Measurements from ENCODE around the gene FRMD1.

FRMD1 gene

GRCh38 chr6:168091381-168092264, 12.6 kb upstream of the FRMD1 start:
- no peak for FAIRE-seq
- no peak for DNase-seq (ENCODE audit: insufficient read length)
- TF ChIP-seq POLR2AphosphoS5 (IDR thresholded peaks at IDR 0.05; ENCODE audit: low read depth, low read length) = no peak

- TF ChIP-seq POLR2A (IDR thresholded peaks at IDR 0.05; ENCODE audit: low read depth, low read length) (no peak), POLR2AphosphoS5 (IDR thresholded peaks at IDR 0.05; ENCODE audit: low read depth, low read length) (no peak), TAF1 (IDR thresholded peaks at IDR 0.05; ENCODE audit: borderline replicate concordance, low read depth, low read length) (no peak)
- DNase-seq (ENCODE audit: insufficient read length) = no peak
- no peak for FAIRE-seq
These were observed 11.7 kb upstream of the FRMD1 start for GRCh38 chr6:168090706-168091105.

DNA sequence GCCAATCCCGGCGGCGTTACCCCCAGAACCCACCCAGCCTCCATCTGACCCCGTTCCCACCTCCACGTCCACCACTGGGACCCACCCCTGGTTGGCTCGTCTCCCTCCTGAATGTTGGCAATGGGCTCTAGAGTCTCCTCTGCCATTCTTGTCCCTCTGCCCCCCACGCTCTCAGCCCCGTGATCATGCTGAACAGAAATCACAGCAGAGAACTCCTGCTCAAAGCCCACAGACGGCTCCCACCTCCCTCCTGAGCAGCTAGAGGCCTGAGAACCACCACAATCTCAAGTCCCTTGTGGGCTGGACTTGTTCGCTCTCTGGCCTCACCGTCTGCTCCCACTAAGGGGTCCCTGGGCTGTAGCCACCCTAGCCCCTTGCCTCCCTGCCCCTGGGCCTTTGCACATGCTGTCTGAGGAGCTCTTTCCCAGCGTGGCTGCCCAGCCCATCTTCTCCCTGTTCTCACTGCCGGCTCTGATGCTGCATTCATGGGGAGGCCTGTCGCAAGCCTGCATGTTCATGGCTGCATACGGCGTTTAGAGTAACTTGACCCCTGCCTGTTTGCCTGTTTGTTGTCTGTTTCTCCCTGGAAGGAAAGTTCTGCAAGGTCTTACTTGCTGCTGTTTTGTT, 11.2 kb upstream of the FRMD1 start:
- no peak for TF ChIP-seq POLR2A (IDR thresholded peaks at IDR 0.05; ENCODE audit: low read depth, low read length)
- no peak for TF ChIP-seq TAF1 (IDR thresholded peaks at IDR 0.05; ENCODE audit: borderline replicate concordance, low read depth, low read length)
- no peak for TF ChIP-seq POLR2AphosphoS5 (IDR thresholded peaks at IDR 0.05; ENCODE audit: low read depth, low read length)
- FAIRE-seq = no peak
- DNase-seq (ENCODE audit: insufficient read length) = no peak

GRCh38 chr6:168089186-168090063, 10.4 kb upstream of the FRMD1 start:
- TF ChIP-seq TAF1 (IDR thresholded peaks at IDR 0.05; ENCODE audit: borderline replicate concordance, low read depth, low read length) (no peak), POLR2A (IDR thresholded peaks at IDR 0.05; ENCODE audit: low read depth, low read length) (no peak), POLR2AphosphoS5 (IDR thresholded peaks at IDR 0.05; ENCODE audit: low read depth, low read length) (no peak)
- DNase-seq (ENCODE audit: insufficient read length) (no peak), FAIRE-seq (no peak)

DNA sequence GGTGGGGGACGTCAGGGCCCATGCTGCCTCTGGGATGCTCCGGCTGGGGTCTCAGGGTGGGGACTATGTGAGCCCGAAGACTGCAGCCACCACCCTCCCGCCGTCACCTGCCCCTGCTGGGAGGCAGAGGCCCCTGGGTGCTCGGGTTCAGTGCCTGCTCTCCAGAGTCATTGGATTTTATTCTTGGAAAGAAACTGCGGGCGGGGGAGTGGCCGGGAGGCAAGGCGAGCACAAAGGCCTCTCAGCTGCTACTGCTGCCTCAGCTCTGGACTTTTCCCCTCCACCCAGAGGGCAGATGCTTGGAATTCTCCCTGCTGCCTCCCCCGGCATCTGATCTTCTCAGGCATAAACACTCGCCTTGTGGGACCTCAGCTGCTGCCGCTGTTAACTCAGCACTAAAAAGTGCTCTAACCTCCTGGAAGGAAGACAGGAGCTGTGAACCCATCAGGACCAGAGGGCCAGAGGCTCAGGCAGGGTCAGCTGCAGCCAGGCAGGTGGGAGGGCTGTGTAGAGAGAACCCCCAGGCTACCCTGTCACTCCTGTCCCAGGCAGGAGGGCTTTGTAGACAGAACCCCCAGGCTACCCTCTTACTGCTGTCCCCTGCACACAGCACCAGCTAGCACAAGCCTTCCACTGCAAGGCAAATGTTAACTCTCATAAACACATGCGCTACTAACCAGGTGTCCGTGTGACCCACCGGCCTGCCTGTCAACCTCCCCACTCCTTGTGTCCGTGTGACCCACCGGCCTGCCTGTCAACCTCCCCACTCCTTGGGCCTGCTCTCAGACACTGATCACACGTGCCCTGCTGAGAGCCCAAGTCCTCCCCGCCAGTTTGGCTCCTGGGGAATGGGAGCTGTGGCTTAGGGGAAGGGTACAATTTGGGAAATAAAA, 9.4 kb upstream of the FRMD1 start:
- no peak for DNase-seq (ENCODE audit: insufficient read length)
- TF ChIP-seq TAF1 (IDR thresholded peaks at IDR 0.05; ENCODE audit: borderline replicate concordance, low read depth, low read length) (no peak), POLR2AphosphoS5 (IDR thresholded peaks at IDR 0.05; ENCODE audit: low read depth, low read length) (no peak), POLR2A (IDR thresholded peaks at IDR 0.05; ENCODE audit: low read depth, low read length) (no peak)
- no peak for FAIRE-seq

GRCh38 chr6:168087436-168088160, 8.6 kb upstream of the FRMD1 start:
- TF ChIP-seq TAF1 (IDR thresholded peaks at IDR 0.05; ENCODE audit: borderline replicate concordance, low read depth, low read length) (no peak), POLR2AphosphoS5 (IDR thresholded peaks at IDR 0.05; ENCODE audit: low read depth, low read length) (no peak), POLR2A (IDR thresholded peaks at IDR 0.05; ENCODE audit: low read depth, low read length) (no peak)
- no peak for FAIRE-seq
- DNase-seq (ENCODE audit: insufficient read length) = no peak

DNA sequence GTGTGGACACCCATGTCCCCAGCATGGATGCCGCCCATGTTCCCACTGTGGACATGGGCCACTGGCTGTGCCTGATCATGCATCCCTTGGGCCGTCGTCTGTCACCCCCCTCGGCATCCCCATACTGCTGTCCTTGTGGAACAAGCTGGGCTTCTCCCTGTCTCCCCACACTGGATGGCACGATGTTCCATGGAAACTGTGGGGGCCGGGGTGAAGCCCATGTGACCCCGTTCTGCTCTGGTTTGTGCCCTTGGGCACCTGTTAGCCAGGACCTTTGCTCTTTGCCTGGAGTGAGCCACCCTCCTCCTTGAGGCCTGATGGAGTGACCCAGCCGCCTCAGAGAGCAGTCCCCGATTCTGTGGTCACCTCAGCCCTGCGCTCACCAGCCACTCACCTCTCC, 7.6 kb upstream of the FRMD1 start:
- TF ChIP-seq TAF1 (IDR thresholded peaks at IDR 0.05; ENCODE audit: borderline replicate concordance, low read depth, low read length) (no peak), POLR2A (IDR thresholded peaks at IDR 0.05; ENCODE audit: low read depth, low read length) (no peak), POLR2AphosphoS5 (IDR thresholded peaks at IDR 0.05; ENCODE audit: low read depth, low read length) (no peak)
- FAIRE-seq = no peak

GRCh38 chr6:168086066-168086465, 7.1 kb upstream of the FRMD1 start:
- DNase-seq (ENCODE audit: insufficient read length) (no peak), FAIRE-seq (no peak)
- no peak for TF ChIP-seq POLR2A (IDR thresholded peaks at IDR 0.05; ENCODE audit: low read depth, low read length)
- TF ChIP-seq POLR2AphosphoS5 (IDR thresholded peaks at IDR 0.05; ENCODE audit: low read depth, low read length) = no peak
- TF ChIP-seq TAF1 (IDR thresholded peaks at IDR 0.05; ENCODE audit: borderline replicate concordance, low read depth, low read length) = no peak

More for the DNA sequence above, 7.6 kb upstream of the FRMD1 start:
- no peak for DNase-seq (ENCODE audit: insufficient read length)

DNA sequence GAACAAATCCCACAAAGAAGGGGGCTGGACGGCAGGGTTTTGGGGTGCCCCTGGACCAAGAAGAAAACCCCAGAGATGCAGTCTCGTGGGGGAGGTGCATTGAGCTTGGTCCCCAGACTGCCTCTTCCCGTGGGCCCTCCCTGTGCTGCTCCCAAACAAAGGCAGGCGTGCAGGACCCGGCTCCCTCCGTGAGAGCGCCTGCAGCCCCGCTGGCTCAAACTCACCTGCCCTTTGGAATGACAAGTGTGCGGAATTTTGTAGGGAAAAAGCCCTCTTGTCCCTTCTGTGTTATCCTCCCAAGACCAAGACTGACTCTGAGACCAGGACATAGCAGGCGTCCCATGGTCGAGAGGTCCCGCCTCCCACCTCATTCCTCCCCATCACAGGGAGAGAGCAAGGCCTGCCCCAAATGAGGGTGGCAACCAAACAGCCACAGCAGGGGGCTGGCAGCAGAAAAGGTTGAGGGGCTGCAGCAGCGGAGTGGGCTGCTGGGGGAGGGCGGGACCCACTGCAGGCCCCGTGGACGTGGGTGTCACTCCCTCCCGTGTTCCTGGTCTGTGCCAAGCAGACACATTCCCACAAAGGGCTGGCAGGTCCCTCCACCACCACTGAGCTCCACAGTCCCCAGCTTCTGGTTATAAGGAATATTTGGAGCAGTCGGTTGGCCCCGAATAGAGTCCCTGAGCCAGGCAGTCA, 5.6 kb upstream of the FRMD1 start:
- FAIRE-seq (no peak), DNase-seq (ENCODE audit: insufficient read length) (no peak)
- TF ChIP-seq POLR2A (IDR thresholded peaks at IDR 0.05; ENCODE audit: low read depth, low read length) (no peak), TAF1 (IDR thresholded peaks at IDR 0.05; ENCODE audit: borderline replicate concordance, low read depth, low read length) (no peak), POLR2AphosphoS5 (IDR thresholded peaks at IDR 0.05; ENCODE audit: low read depth, low read length) (no peak)

- TF ChIP-seq POLR2AphosphoS5 (IDR thresholded peaks at IDR 0.05; ENCODE audit: low read depth, low read length) = no peak
- TF ChIP-seq TAF1 (IDR thresholded peaks at IDR 0.05; ENCODE audit: borderline replicate concordance, low read depth, low read length) = no peak
- TF ChIP-seq POLR2A (IDR thresholded peaks at IDR 0.05; ENCODE audit: low read depth, low read length) = no peak
- FAIRE-seq (no peak), DNase-seq (ENCODE audit: insufficient read length) (no peak)
These were observed 4.5 kb upstream of the FRMD1 start for GRCh38 chr6:168083514-168083885.
